SW 1271 (cell line): ENCODE data around the gene CARD14.
"Not testable (repeated sequence)": the region's sequence is repeated elsewhere in the genome, so short reads cannot be mapped to it uniquely, and the experiment has no call there.

Source experiments
- DNase-seq, 2 experiments: peaks; one replicate each; lab custom pipeline; 2025; lab: John Stamatoyannopoulos, UW

The CARD14 gene

DNA sequence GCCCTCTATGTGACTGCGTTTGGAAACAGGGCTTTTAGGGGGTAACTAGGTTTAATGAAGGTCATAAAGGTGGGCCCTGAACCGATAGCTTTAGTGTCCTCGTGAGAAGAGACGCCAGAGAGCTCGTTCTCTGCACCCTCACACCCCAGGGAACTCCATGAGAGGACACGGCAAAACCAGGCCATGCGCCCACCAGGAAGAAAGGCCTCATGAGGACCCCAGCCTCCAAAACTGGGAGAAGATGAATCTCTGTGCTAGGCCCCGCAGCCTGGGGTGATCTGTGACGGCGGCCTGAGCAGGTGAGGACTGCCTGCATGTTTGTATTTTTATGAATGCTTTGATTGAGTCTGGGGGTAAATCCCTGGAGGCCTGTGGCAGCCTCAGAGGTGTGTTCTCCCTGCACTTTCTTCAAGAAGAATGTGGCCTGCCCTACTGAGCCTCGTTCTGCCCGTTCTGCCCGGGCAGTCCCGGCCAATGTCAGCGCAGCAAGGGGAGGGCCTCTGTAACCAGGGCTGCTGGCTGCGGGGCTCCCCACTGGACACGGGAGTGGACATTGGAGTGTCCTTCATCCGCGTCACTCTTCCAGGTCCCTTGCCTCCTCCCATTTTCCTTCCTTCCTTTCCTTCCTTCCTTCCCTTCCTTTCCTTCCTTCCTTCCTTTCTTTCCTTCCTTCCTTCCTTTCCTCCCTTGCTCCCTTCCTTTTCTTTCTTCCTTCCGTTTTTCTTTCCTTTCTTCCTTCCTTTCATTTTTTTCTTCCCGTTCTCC is 84.0 kb downstream of the CARD14 start:
- no peak for DNase-seq

DNA sequence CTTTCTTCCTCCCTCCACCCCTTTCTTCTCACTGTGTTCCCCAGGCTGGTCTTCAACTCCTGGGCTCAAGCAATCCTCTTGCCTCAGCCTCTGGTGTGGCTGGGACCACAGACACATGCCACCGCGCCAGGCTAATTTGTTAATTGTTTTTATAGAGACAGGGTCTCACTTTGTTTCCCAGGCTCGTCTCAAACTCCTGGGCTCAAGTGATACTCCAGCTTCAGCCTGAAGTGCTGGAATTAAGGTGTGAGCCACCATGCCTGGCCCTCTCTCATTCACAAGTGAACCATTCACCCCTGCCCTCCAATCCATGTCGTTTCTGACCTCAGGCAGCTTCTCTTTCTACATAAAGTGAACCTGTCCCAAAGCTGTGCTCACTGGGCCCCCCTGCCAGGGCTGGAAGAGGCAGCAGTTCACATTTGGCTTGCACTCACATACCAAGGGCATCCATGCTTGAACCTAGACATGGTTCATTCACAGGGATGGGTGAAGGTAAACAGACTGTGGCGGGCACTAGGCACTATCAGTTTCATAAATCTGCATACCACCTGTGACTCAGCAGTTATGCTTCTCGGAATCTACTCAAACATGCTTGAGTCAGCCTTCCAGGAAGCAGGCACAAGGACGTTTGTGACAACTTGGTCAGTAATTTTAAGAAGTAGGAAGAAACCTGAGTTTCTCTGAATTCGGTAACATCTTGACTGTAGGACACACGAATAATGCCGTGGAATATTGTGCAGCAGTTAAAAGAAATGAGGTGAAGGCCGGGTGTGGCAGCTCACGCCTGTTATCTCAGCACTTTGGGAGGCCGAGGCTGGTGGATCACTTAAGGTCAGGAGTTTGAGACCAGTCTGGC is 84.8 kb downstream of the CARD14 start:
- DNase-seq = peak; percentile 65 to 86

DNA sequence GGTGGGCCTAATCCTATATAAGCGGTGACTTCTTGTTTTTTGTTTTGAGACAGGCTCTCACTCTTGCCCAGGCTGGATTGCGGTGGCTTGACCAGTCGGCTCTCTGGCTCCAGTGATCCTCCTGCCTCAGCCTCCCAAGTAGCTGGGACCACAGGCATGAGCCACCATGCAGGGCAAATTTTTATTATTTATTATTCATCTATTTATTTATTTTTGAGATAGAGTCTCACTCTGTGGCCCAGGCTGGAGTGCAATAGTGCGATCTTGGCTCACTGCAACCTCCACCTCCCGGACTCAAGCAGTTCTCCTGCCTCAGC is 86.2 kb downstream of the CARD14 start:
- DNase-seq = no peak

DNA sequence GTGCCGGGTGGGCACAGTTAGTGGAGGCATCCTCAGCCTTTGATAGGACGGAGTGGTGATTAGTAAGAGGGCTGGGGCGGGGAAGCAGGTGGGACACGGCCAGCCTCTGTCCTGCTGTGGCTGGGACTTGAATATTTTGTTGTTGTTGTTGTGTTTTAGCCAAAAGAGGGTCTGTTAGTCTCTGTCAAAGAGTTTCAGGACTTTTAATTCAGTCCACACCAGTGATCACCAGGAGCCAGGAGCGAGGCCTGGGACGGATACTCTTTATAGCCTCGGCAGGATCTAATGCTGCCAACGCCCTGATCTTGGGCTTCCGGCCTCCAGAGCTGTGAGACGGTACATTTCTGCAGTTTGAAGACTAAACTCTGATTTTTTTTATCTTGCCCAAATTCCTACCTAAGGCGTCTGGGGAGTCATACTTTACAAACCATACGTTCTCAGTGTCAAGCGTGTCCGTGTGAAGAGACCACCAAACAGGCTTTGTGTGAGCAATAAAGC is 87.9 kb downstream of the CARD14 start:
- DNase-seq = no peak

DNA sequence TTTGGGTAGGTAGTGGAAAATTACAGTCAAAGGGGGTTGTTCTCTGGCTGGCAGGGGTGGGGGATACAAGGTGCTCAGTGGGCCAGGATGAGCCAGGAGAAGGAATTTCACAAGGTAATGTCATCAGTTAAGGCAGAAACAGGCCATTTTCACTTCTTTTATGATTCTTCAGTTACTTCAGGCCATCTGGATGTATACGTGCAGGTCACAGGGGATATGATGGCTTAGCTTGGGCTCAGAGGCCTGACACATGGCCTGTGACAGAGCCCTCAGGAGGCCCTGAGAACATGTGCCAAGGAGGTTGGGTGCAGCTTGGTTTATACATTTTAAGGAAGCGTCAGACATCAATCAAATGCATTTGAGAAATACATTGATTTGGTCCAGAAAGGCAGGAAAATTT is 88.5 kb downstream of the CARD14 start:
- DNase-seq = not testable (repeated sequence)
